C4-2B (cell line): ENCODE results near the gene VPS36.

Source experiments
- ZFX ChIP-seq: fragments of 450-650 bp; IDR thresholded peaks from 2 replicates; pipeline ENCODE4 v1.6.1; 2017
- TF ChIP-seq, protein P1 (sequence below): fragments of 450-650 bp; conservative IDR thresholded peaks from 2 replicates; pipeline ENCODE4 v1.5.1; 2017; ENCODE audit warnings: mild to moderate bottlenecking

- TF ChIP-seq, protein P1, sequence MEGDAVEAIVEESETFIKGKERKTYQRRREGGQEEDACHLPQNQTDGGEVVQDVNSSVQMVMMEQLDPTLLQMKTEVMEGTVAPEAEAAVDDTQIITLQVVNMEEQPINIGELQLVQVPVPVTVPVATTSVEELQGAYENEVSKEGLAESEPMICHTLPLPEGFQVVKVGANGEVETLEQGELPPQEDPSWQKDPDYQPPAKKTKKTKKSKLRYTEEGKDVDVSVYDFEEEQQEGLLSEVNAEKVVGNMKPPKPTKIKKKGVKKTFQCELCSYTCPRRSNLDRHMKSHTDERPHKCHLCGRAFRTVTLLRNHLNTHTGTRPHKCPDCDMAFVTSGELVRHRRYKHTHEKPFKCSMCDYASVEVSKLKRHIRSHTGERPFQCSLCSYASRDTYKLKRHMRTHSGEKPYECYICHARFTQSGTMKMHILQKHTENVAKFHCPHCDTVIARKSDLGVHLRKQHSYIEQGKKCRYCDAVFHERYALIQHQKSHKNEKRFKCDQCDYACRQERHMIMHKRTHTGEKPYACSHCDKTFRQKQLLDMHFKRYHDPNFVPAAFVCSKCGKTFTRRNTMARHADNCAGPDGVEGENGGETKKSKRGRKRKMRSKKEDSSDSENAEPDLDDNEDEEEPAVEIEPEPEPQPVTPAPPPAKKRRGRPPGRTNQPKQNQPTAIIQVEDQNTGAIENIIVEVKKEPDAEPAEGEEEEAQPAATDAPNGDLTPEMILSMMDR: no peak
- no peak for TF ChIP-seq ZFX
These were observed 4.0 kb upstream of the VPS36 start for GRCh38 chr13:52454459-52454819.
